Measurements from ENCODE around the gene SON. TPM values are rescaled to one million over a fixed set of nuclear protein-coding genes. Genes with fewer than 3 reads are reported as not detected.

SON gene
- total and polyA plus RNA-seq, 2 of the 13 experiments (the other 11 are each of a cell fraction or from before 2014, with no cell fraction given): 61.3 to 78.3 TPM

GRCh38 chr21:33542640-33543504 lies at the start of gene SON (continued):
- TF ChIP-seq ZNF503 (CRISPR knock-in tag; IDR thresholded peaks at IDR 0.05) (no peak), EEA1 (CRISPR knock-in tag; IDR thresholded peaks at IDR 0.05; ENCODE audit: borderline replicate concordance) (no peak), TERF1 (CRISPR knock-in tag; IDR thresholded peaks at IDR 0.05) (no peak), GTF2F1 (IDR thresholded peaks at IDR 0.05; ENCODE audit: low read length) (no peak), THAP7 (CRISPR knock-in tag; IDR thresholded peaks at IDR 0.05) (no peak), ZNF709 (CRISPR knock-in tag; IDR thresholded peaks at IDR 0.05) (peak; percentile 52; the same call in 1 of the 2 replicates), ZNF616 (CRISPR knock-in tag; IDR thresholded peaks at IDR 0.05; ENCODE audit: low read depth) (no peak), BRCA1 (CRISPR knock-in tag; IDR thresholded peaks at IDR 0.05) (no peak), ZUFSP (CRISPR knock-in tag; IDR thresholded peaks at IDR 0.05; ENCODE audit: borderline replicate concordance) (no peak), ZNF777 (CRISPR knock-in tag; IDR thresholded peaks at IDR 0.05) (0 out of 2 replicates have a peak, but pooled peaks have one; percentile 3), ZNF597 (CRISPR knock-in tag; IDR thresholded peaks at IDR 0.05) (no peak), PRPF4 (IDR thresholded peaks at IDR 0.05; ENCODE audit: low read depth, low read length, poor library complexity, severe bottlenecking) (no peak), ZNF234 (CRISPR knock-in tag; conservative IDR thresholded peaks at IDR 0.05) (0 out of 2 replicates have a peak, but pooled peaks have one; percentile 7), ZNF513 (CRISPR knock-in tag; conservative IDR thresholded peaks at IDR 0.05) (no peak), ZNF260 (CRISPR knock-in tag; IDR thresholded peaks at IDR 0.05; ENCODE audit: borderline replicate concordance, low read depth) (no peak)

Measured in HepG2 (cell line).